GM18507 (cell line): Measurements from ENCODE around the gene RPS6KL1.
"Not testable (repeated sequence)": the region's sequence is repeated elsewhere in the genome, so short reads cannot be mapped to it uniquely, and the experiment has no call there.

Source experiments
- DNase-seq: peaks from one replicate; pipeline ENCODE4 v3.0.0; 2011; ENCODE audit warnings: low read depth; ENCODE audit not compliant: insufficient read length; ENCODE audit errors: extremely low spot score
- FAIRE-seq: peaks from 2 replicates; lab custom pipeline; 2011; peaks lifted over from hg19 to GRCh38; lab: Jason Lieb, UNC

The RPS6KL1 gene

DNA sequence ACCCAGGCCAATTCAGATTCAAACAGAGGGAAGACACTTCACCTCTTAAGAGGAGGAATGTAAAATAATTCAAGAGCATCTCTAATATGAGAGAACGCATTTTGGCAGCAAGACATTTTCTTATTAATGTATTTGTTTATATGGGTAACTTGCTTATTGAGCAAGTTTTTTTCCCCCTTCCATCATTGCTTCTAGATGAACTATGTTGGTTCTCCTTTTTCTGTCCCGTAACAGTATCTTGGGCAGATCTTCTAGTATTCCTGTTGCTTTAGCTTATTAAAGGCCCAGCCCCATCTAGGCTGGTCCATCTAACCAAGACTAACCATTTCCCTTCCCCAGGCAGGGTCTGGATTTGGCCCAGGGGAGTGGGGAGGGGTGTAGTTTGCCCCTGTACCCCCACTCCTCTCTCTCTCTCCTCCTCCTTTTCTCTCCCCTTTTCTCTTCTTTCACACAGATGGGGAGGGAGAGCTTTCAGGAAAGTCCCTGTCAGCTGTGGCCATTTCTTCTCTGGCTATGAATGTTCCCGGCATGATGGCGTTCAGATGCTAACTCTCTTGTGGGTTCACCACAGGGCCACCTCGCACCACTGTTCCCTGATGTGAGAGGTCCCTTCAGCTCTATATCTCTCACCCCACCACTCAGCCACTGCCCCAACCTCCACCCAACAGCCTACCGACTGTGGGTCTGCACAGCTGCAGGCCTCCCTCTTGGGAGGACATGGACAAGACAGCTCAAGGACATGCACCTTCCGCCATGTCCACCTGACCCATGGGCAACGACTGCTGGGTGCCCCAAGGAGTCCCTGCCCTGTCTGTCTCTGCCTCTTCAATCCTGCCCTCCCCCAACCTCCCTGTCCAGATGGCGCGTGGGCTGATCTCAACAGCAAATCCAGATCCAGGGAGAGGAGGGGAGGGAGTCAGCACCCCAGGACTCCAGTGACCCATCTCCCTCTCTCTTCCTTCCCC is 15.8 kb upstream of the RPS6KL1 start:
- DNase-seq, result no peak
- FAIRE-seq, result no peak

DNA sequence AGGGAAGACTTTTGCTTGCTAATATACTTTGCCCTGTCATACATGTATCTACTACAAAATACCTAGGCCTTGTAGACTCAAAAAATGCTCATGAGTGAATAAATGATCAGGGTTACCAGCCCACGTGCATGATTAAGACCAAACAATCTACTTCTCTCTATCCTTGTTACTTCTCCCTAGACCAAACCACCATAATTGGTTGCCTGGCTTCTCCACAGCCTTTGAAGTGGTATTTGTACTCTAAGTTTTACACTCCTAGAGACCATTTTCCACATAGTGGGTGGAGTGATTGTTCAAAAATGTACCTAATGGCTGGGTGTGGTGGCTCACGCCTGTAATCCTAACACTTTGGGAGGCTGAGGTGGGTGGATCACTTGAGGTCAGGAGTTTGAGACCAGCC is 14.1 kb upstream of the RPS6KL1 start:
- DNase-seq (no peak), FAIRE-seq (no peak)

DNA sequence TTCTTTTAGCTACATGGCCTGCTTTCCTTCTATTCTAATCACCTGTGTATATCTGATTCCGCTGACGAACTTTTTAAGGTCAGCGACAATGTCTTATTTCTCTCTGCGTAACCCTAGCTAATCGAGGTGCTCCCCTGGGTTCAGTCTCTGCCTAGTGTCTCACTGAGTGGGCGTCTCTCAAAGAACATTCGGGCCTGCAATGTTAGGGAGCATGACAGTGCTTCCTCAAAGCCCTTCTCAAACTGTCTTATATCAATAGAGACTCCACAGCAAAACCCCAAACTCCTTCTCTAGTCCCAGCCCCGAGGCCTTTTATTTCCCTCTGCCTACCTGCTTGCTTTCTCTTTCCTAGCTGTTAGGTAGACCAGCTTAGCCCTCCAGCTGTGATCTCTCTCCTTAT is 13.7 kb upstream of the RPS6KL1 start:
- DNase-seq, result no peak
- FAIRE-seq, result no peak

DNA sequence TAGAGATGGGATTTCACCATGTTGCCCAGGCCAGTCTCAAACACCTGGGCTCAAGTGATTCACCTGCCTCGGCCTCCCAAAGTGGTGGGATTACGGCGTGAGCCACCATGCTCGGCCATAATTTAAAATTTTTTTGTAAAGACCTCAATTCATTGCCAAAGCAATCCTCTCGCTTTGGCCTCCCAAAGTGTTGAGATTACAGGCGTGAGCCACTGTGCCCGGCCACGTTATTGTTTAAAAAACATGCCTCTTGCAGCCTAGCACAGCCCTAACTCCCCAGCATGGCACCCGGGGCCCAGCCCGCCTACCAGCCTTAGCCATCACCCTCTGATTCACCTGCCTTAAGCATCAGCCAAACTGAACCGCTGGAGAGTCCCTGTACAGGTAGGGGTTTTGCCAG is 13.1 kb upstream of the RPS6KL1 start:
- no peak for DNase-seq
- no peak for FAIRE-seq

DNA sequence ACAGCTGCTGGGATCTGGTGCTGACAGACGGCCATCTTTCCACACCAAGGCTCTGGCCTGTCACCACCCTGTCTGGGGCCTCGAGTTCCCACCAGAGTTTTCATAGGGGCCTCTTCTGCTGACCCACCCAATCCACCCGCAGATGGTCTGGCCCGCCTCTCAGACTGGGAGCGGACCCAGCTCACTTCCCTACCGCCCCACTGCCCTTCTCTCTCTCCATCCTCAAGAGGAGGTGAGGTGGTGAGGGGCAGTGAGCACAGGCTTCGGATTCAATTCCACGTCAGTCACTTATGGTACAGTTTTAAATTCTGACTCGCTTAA is 12.3 kb upstream of the RPS6KL1 start:
- DNase-seq, result no peak
- no peak for FAIRE-seq

DNA sequence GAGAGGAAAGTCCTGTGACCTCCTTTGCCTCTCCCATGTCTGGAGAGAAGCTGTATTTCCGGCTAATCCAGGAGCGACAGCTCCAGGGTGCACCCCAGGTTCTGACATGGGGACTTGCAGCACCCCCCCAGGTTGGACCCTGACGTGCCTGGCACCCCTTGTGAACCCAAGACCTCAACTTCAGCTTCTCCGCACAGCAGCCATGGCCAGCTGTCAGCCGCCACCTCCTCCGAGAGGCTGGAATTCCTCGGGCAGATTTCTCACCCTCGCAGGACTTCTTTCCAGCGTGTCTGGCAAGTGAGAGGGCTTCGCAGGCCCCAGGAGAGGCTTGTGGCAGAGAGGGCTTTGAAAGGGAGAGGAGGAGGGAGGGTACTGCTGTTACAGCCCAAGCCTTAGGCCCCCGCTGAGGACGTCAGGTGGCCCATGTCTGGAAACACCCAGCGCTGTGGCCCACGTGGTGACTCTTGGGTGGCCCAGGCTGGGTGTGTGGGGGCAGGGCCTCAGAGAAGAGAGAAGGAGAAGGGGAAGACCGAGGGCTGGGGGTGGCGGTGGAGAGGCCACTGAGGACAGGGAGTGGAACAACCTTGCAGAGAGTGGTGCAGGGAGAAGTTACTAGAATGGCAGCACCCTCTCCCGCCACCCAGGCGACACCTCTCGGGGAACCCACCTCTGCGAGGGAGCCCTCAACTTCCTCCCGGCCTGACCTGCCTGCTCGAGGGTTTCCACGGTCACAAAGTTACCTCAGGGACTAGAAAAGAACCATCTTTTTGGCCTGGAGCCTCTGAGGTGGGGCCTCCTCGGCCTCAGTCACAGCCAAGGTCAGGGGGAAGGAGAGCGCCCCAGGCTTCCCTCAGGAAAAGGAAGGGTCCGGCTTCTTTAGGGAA is 11.7 kb upstream of the RPS6KL1 start:
- FAIRE-seq (no peak), DNase-seq (no peak)

DNA sequence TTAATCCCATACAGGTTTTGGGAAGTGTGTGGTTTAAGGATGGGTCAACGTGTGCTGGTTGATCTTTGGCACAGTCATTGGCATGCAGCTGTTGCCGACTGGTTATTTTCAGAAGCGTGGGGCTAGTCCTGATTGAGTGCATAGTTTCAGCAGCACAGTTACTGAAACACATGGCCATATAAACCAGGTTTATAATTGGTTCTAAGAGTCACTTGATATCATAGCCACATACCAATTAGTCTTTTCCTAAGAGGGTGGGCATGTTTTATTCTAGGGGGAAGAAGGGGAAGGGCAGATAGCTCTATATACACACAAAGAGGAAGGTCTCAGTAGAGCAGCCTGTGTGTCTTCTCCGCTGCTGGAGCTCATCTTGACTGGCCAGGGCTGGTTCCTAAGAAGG is 11.0 kb upstream of the RPS6KL1 start:
- no peak for DNase-seq
- no peak for FAIRE-seq

DNA sequence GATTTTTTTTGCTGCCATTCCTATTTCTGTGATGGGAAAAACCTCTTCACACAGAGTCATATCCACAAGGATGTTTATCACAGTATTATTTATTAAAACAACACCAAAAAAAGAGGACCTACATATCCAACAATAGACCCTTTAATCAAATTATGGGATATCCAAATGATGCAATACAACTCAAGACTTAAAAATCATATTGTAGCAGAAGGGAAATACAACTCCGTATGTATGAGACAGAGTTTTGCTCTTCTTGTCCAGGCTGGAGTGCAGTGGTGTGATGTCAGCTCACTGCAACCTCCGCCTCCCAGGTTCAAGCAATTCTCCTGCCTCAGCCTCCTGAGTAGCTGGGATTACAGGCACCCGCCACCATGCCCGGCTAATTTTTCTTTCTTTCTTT is 9.9 kb upstream of the RPS6KL1 start:
- DNase-seq, FAIRE-seq: not testable (repeated sequence)

DNA sequence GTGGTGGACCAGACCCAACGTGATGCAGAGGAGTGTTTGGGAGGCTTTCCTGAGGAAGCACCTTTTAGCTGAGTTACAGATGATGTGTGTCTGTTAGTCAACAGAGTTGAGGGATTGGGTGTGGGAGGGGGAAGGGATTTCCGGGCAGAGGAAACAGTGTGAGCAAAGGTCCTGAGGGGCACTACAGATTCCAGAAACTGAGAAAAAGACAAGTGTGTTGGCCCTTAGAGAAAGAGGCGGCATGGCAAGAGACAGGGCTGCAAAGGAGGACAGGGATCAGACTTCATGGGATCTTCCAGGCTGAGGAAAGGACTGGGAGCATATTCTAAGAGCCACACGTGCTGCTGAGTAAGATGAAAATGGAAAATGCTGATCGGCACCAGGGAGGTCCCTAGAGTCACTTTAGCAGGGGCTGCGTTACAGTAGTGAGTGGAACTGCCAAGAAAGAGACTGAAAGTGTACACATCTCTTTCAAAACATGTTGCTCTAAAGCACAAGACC is 9.4 kb upstream of the RPS6KL1 start:
- FAIRE-seq, result no peak

DNA sequence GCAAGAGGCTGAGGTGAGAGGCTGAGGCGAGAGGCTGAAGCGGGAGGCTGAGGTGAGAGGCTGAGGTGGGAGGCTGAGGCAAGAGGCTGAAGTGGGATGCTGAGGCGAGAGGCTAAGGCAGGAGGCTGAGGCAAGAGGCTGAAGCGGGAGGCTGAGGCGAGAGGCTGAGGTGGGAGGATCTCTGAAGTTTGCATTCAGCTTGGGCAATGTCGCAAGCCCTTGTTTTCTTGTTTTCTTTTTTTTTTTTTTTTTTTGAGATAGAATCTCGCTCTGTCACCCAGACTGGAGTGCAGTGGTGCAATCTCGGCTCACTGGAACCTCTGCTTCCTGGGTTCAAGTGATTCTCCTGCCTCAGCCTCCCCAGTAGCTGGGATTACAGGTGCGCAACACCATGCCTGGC is 8.7 kb upstream of the RPS6KL1 start:
- DNase-seq, FAIRE-seq: not testable (repeated sequence)

More for the DNA sequence above, 9.4 kb upstream of the RPS6KL1 start:
- DNase-seq, result no peak

DNA sequence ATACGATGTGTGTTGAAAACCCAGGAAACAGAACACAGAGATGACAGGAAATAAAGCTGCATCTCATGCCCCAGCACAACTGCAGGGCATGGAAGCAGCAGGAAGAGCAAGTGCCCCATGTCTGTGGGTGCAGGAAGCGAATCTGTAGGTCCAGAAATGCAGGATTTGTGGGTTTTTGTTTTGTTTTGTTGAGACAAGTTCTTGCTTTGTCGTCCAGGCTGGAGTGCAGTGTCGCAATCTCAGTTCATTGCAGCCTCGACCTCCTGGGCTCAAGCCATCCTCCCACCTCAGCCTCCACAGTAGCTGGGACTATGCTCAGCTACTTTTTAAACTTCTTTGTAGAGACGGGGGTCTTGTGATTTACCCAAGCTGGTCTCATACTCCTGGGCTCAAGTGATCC is 6.2 kb upstream of the RPS6KL1 start:
- FAIRE-seq (no peak), DNase-seq (no peak)

DNA sequence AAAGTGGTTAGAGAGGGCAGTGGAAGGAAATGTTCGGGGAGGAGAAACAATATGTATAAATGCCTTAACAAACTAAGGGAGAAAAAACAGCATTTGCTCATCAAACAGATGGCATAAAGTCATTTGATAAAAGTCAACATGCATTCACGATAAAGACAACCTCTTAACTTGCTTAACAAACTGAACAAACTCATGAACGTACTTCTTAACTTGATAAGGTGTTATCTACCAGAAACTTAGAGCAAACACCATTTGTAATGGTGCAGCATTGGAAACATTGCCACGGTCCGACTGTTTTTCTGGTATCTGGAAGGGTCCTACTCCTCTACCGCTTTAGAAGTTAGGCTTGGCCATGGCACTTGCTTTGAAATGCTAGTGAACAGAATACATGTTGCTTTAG is 4.2 kb upstream of the RPS6KL1 start:
- FAIRE-seq (no peak), DNase-seq (no peak)

DNA sequence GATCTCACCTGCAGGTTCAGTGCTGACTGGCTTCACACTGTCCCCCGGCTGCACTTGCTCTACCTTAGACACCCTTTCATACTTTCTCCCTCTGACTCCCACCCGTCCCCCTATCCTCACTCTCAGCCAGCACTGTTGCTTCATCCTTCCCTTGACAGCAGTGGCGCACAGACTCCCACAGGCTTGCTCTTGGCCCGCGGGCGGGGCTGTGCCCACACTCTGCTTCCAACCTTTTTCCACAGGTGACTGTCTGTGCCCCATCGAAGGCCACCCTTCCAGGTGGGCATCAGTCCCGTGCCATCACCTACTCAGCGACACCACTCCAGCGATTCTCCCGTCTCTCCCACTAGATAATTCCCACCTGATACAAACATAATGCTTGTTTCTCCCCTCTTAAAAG is 1.0 kb upstream of the RPS6KL1 start:
- DNase-seq (no peak), FAIRE-seq (no peak)

DNA sequence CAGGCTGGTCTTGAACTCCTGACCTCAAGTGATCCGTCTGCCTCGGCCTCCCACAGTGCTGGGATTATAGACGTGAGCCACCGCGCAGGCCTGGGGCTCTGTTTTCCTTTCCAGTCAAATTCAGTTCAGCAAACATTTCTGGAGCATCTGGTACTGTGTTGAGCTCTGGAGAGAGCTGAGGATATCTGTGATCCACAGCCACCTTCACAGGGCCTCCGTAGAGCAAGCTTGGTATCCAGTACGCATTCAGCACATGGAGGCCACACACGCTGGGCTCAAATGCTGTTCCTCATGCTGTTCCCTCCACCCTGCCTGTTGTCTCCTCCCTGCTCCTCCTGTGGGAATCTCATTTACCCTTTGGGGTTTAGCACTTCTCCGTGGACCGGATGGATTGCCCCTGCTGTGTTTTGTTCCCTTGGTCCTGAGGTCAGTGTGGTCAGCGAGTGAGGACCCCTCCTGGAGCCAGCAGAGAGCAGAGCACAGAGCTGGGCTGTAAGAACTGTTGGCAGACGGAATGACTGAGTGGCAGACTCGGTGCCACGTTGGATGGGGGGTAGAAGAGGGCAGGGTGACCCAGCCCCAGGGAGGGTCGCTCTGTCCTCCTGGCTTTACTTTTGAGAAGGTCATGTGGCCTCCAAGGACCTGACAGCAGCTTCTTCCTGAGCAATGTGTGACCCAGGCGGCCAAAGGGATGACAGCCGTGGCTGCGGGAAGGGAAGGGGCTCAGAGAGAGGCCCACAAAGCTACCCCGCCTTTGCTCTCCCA is 891 bp downstream of the RPS6KL1 start:
- FAIRE-seq, result no peak
- no peak for DNase-seq

DNA sequence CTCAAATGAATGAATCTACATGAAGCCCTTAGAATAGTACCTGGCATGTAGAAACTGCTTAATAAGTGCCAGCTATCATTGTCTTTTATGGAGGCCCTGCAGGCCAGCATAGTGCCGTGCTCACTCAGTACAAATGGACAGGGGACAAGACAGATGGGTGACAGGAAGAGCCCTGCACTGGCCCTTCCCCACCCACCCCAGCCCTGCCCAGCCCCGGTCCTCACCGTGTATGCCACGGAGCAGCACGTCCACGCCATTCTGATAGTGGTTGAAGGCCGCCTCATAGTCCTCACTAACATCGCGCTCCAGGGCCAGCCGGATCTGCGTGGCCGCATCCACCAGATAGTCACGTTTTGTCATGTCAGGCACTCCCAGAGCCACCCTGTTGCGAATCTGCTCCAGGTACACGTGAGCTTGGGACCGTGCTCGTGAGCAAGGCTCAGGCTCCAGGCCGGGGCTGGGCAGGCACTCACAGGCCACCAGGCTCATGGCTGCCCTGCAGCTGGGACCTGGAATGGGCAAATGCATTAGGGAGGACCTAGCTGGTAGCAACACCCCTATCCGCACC is 1.9 kb downstream of the RPS6KL1 start:
- DNase-seq (no peak), FAIRE-seq (no peak)

DNA sequence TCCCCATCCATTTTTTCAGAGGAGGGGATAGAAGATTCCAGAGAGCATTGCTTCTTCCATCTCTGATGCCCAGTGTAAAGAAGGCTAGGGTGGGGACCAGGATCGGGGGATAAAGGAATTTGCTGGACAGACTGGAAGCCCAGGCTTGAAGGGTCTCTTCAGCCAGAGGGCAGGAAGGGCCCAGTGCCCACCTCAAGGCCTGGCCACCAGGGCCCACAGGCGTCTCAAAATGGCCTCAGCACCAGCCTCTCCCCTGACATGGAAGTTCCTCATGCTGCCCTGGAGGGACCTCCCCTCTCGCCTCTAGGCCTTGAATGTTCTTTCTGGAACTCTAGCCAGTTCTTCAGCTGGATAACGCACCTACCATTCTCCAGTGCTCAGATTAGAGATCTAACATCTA is 2.8 kb downstream of the RPS6KL1 start:
- FAIRE-seq (no peak), DNase-seq (no peak)

DNA sequence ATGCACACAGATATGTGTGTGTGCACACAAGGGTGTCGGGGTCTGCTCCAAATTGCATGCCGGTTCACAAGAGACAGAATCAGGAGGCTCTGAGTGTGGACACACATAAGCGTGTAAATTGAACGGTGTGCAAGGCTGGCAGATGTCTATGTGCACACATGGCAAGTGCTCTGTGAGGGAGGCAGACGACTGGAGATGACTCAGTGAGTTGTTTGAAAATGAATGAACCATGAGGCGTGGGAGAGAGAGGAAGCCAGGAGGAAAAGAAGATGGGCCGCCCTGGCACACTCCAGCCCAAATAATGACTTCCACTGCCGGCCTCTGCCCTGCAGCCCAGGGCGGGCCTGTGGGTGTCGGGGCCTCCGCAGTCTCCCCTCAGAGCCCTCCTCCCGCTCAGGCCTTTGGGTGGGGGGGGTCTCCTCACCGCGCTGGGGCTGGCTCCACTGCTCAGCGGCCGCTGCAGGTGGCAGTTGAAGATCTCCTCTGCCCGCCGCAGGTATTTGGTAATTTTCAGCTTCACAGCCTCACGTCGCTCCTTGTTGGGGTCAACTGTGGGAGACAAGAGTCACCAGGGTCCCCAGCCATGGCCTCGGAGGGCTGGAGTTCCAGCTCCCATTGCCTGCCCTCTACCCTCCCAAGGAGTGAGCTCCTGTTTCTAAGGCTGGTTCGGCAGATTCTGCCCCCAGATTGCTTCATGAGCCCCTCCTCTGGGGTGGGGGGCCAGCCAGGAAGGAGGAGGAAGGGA is 3.5 kb downstream of the RPS6KL1 start:
- DNase-seq, result no peak
- no peak for FAIRE-seq

DNA sequence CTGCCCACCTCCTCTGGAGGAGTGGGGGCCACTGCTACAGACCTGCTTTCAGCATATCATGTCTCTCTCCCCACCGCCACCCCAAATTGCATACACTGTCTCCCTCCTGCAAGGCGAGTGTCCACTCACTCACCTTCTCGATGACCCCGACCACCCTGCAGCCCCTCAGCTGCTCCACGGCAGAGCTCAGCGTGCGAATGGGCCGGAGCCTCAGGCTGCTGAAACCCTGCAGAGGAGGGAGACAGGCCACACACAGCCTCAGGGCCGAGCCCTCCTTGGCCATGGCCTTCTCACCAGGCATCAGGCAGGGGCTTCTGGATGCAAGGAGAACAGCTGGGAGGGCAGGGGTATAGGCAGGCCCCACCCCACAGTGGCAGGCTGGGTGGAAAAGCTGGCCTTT is 4.7 kb downstream of the RPS6KL1 start:
- no peak for FAIRE-seq
- no peak for DNase-seq

DNA sequence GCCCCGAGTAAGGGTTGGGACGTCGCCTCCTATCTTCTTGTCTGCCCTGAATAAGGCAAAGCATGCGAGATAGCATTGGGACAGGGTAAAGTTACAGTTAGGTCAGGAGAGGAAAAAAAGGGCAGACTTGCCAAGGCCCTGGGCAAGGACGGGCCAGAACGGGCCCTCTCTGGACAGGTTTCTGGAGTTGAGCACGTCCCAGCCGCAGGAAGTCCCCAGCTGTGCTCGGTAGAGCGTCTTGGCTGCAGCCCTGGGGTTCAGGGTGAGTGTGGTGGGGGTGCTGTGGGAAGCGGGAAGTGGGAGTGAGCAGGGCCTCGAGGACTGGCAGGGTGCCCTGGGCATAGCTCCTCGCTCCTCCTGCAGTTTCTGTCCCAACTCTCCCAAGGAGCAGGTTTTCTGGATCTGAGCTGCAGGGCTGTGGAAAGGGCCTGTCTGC is 5.4 kb downstream of the RPS6KL1 start:
- no peak for DNase-seq
- no peak for FAIRE-seq
